Activated naive CD4-positive, alpha-beta T cell treated with anti-CD3 and anti-CD28 coated beads, Interleukin-2, amount 50 U/mL, for 24 hours (primary cell): ENCODE data around the gene TMEM132D.
"Not testable (repeated sequence)": the region's sequence is repeated elsewhere in the genome, so short reads cannot be mapped to it uniquely, and the experiment has no call there.

Experiments
- H3K27ac Mint-ChIP-seq: one replicate; pipeline ENCODE4 v1.8.0; 2021; ENCODE audit warnings: mild to moderate bottlenecking, mixed read lengths
- H3K27me3 Mint-ChIP-seq: one replicate; pipeline ENCODE4 v1.8.0; 2021; ENCODE audit warnings: mixed read lengths
- H3K36me3 Mint-ChIP-seq: one replicate; pipeline ENCODE4 v1.8.0; 2021; ENCODE audit warnings: mixed read lengths
- H3K4me1 Mint-ChIP-seq: one replicate; pipeline ENCODE4 v1.8.0; 2021; ENCODE audit warnings: mixed read lengths
- H3K4me3 Mint-ChIP-seq: one replicate; pipeline ENCODE4 v1.8.0; 2021; ENCODE audit warnings: mild to moderate bottlenecking, mixed read lengths
- H3K9me3 Mint-ChIP-seq: one replicate; pipeline ENCODE4 v1.8.0; 2021; ENCODE audit warnings: mixed read lengths

Gene TMEM132D

DNA sequence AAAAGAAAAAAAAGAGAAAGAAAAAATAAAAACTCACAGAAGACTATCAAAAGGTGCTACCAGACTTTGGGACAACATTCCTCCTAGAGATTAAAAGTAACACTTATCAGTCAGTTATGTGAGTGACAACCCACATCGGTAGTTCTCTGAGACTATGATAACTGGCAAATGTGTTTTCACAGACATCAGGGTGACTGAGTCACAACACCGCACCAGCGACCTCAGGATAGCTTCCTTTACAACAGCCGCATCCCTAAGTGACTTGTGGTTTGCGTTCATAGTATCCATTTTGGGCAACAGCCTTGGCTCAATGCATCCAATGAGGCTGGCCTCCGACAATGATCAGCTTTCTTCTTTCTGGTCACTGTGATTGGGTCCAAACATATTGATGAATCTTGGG, 359.1 kb downstream of the TMEM132D start:
- Mint-ChIP-seq H3K4me3 (no peak overlapping the region), H3K9me3 (peaks cover 5% of the 10 kb centered on the region), H3K4me1 (no peaks in the 10 kb centered on the region), H3K27me3 (no peaks in the 10 kb centered on the region), H3K27ac (no peak overlapping the region), H3K36me3 (no peaks in the 10 kb centered on the region)

DNA sequence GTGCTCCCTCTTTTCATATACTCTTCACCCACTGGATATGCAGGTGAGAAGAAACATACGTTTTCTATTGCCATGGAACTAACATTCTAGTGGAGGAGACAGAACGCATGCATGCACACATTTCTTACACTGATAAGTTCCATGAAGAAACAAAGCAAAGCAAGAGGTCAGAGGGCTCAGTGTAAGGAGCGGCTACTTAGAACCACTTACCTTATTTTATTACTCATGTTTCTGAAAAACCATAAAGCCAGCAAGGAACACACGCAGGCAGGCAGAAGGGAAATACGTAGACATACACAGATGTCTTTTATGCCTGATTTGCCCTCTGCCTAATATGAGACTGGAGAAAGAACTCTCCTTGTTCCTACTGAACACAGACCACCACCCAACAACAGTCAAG, 362.9 kb downstream of the TMEM132D start:
- Mint-ChIP-seq H3K4me1 (no peaks in the 10 kb centered on the region), H3K4me3 (no peak overlapping the region), H3K27ac (no peak overlapping the region), H3K9me3 (peaks cover 21% of the 10 kb centered on the region), H3K36me3 (no peaks in the 10 kb centered on the region), H3K27me3 (no peaks in the 10 kb centered on the region)

DNA sequence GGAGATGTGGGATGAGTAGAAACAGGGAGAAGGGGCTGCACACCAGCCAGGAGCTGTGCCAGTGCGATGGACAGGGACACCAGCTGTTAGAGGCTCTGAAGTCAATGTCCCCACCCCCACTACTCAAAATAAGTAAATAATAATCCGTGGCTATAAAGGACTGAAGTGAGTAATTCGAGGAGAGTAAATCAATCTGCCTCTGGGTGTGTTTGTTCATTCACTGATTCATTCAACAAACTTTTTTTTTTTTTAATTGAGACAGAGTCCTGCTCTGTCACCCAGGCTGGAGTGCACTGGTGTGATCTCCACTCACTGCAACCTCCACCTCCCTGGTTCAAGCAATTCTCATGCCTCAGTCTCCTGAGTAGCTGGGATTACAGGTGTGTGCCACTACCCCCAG, 363.6 kb downstream of the TMEM132D start:
- H3K9me3 Mint-ChIP-seq = peaks cover 21% of the 10 kb centered on the region
- no peak overlapping the region for H3K27ac Mint-ChIP-seq
- no peaks in the 10 kb centered on the region for H3K4me1 Mint-ChIP-seq
- H3K36me3 Mint-ChIP-seq = no peaks in the 10 kb centered on the region
- no peaks in the 10 kb centered on the region for H3K27me3 Mint-ChIP-seq
- no peak overlapping the region for H3K4me3 Mint-ChIP-seq

DNA sequence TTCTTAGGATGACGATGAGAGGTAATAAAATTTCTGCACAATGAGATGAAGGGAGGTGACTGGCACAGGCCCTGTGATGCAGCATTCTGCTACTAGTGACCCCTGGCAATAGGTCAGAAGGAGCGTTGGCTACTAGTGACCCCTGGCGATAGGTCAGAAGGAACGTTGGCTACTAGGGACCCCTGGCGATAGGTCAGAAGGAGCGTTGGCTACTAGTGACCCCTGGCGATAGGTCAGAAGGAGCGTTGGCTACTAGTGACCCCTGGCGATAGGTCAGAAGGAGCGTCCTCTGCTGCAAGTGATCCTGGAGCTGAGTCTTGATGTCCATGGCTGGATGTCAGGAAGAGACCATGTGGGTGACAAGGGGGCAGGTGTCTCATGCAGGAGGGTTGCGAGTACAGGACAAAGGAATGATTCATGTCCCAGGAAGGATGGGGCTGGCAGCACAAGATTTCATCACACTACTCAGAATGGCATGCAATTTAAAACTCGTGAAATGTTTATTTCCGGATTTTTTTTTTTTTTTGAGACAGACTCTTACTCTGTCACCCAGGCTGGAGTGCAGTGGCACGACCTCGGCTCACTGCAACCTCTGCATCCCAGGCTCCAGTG, 365.0 kb downstream of the TMEM132D start:
- not testable (repeated sequence) for H3K27ac Mint-ChIP-seq, H3K36me3 Mint-ChIP-seq, H3K4me3 Mint-ChIP-seq, H3K4me1 Mint-ChIP-seq, H3K27me3 Mint-ChIP-seq
- peaks cover 21% of the 10 kb centered on the region for H3K9me3 Mint-ChIP-seq

DNA sequence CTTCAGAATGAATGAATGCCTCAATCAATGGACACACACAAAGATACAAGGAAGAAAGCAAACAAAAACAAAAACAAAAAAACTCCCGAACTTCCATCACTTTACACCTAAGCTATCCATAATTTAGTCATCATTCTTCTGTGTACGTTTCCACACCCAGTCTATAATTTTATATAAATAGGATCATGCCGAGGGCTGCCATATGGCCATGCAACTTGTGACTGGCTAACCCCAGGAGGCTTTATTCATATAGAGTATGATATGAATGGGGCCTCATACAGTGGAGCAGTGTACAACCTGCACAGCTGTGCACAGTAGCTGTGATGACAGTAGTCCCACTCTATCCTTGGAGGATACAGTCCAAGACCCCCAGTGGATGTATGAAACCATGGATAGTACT, 365.7 kb downstream of the TMEM132D start:
- Mint-ChIP-seq H3K36me3 (no peaks in the 10 kb centered on the region), H3K9me3 (peaks cover 21% of the 10 kb centered on the region), H3K27ac (no peak overlapping the region)

DNA sequence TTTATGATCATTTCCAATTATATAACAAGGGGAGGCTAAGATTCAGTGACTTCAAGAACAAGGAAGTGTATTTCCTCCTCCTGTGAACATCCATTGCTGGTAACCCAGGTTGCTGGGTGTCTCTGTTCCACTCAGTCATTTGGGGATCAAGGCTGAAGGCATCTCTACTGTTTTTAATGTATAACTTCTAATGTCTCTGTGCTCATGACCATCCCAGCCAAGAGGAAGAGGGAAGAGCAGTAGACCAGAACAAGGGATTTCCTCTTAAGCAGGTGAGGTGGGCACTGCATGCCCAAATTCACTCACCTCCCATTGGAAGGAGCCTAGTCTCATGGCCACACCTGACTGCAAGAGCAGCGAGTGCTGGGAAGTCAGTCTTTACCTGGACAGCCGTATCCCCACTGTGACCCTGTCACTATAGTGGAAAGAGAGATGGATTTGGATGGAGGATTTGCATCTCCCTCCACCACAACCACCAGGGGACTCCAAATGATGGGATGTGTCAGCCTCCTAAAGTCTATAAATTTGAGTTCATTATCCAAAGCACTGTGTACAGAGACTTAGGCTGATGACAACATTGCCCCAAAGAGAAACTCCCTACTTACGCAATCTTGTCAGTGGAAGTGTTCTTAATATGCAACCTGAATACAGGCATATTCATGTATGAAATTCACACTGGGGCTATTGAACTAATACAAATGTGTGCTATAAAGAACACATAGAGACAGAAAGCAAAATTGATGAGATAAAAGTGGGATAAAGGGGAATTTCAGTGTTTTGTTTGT, 368.7 kb downstream of the TMEM132D start:
- Mint-ChIP-seq H3K4me1 (no peaks in the 10 kb centered on the region), H3K27ac (no peak overlapping the region), H3K27me3 (no peaks in the 10 kb centered on the region), H3K4me3 (no peak overlapping the region), H3K36me3 (no peaks in the 10 kb centered on the region), H3K9me3 (peaks cover 16% of the 10 kb centered on the region)

More for the DNA sequence above, 365.7 kb downstream of the TMEM132D start:
- H3K4me1 Mint-ChIP-seq = no peaks in the 10 kb centered on the region
- no peaks in the 10 kb centered on the region for H3K27me3 Mint-ChIP-seq
- no peak overlapping the region for H3K4me3 Mint-ChIP-seq

DNA sequence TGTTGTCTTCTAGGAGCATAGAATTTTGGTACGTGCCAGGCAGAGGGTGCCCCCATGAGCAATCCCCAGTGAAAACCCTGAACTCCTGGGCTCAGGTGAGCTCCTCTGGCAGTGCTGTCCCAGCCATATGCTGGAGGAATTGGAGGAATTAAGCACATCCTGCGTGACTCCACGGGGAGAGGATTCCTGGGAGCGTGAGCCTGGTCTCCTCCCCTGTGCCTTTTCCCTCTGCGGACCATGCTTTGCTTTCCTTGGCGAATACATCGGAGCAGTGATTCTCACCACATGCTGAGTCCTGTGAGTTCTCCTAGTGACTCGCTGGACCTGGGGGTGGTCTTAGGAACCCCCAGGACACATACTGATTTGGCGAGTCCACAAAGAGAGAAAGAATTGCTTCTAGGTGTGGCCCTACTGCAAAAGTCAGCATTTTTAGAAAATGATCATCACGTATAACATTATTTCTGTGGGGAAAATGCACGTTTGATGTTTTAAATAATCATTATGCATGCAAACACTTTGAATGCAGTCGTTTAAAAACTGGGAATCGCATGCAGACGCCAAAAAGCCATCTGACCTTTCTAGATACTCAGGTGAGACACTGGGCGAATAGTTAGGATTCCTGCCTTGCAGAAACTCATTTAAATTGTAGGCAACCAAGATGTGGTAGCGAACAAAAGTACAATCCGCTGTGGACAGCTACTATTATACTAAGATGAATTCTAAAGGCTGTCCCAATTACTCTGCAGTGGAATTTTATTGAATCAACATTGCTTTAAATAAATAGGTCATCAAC, 370.9 kb downstream of the TMEM132D start:
- H3K4me1 Mint-ChIP-seq = no peaks in the 10 kb centered on the region
- peaks cover 9% of the 10 kb centered on the region for H3K9me3 Mint-ChIP-seq
- no peak overlapping the region for H3K27ac Mint-ChIP-seq
- no peaks in the 10 kb centered on the region for H3K27me3 Mint-ChIP-seq
- H3K36me3 Mint-ChIP-seq = no peaks in the 10 kb centered on the region
- H3K4me3 Mint-ChIP-seq = no peak overlapping the region

DNA sequence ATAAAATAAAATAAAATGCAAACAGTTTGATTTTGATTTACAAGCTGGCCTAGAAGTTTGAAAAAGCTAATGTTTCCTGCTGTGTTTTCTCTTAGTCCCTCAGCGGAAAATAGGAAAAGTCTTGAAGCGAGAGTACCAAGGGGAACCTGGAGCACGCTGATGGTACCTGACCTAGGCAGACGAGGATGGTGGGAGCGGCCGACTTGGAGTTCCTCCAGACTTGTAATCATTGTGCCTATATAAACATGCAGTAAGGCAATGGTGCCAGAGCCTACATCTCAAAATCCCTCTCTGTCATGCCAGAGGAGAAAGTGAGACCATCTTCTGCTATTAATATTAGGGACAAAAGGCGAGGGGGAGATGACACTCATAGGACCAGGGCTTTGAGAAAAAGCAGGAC, 371.7 kb downstream of the TMEM132D start:
- Mint-ChIP-seq H3K36me3 (no peaks in the 10 kb centered on the region), H3K9me3 (peaks cover 4% of the 10 kb centered on the region), H3K27ac (no peak overlapping the region), H3K27me3 (no peaks in the 10 kb centered on the region), H3K4me1 (no peaks in the 10 kb centered on the region), H3K4me3 (no peak overlapping the region)

DNA sequence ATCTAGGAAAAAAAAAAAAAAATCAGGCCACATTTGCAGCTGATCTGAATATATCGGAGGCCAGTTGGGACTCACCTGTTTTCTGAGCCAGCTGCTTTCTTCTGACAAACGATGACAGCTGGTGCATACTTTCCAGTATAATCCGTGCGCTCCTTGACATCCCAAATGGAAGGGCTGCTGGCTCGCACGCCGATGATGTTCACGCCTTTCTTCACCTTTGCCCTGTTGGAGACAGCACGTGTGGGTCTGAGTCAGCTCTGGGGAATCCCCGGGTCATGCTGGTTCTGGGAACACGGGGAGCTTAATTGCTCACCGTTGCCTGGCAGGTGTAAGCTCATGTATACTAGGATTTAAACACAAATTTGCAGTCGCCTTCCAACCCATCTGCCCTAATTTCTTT, 372.8 kb downstream of the TMEM132D start:
- Mint-ChIP-seq H3K27ac (no peak overlapping the region), H3K36me3 (no peaks in the 10 kb centered on the region), H3K9me3 (peaks cover 4% of the 10 kb centered on the region), H3K27me3 (no peaks in the 10 kb centered on the region), H3K4me1 (no peaks in the 10 kb centered on the region), H3K4me3 (no peak overlapping the region)

DNA sequence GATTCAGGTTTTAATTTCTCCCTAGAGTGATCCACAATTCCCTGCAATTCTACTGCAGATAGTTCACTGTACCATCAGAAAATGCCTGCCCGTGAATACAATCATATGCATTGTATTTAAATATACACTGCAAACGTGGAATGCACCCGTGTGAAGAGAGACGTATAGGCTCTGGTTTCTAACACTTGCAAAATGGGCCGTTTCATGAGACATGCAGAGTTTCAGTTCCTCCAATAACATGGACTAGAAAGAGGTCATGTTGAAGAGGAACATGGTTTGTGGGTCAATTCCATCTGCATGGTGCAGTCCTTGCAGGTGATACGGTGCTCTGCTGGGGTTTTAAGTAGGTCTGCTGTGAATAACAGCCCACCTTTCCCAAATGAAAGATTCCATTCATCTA, 373.3 kb downstream of the TMEM132D start:
- Mint-ChIP-seq H3K27ac (no peak overlapping the region), H3K27me3 (no peaks in the 10 kb centered on the region), H3K4me1 (no peaks in the 10 kb centered on the region), H3K4me3 (no peak overlapping the region), H3K9me3 (peaks cover 4% of the 10 kb centered on the region), H3K36me3 (no peaks in the 10 kb centered on the region)

DNA sequence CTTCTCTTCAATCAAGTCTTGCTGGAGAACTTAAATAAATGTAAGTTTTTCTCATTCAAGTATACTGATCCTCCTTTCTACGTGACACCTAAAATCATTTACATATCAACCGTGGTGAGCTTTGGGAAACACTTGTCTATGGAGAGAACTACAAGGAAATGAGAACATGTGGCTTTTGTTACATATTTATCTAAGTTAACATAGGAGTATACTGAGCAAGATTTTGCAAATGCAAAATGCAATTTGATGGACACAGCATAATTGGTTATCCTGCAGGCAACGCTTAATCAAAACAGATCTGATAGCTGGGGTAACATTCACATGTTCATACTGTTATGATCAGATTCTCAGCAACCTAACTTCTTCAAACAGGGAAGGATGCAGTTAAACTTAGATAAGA, 376.3 kb downstream of the TMEM132D start:
- H3K36me3 Mint-ChIP-seq = no peaks in the 10 kb centered on the region
- peaks cover 4% of the 10 kb centered on the region for H3K9me3 Mint-ChIP-seq
- no peak overlapping the region for H3K27ac Mint-ChIP-seq
- no peak overlapping the region for H3K4me3 Mint-ChIP-seq
- no peaks in the 10 kb centered on the region for H3K4me1 Mint-ChIP-seq
- no peaks in the 10 kb centered on the region for H3K27me3 Mint-ChIP-seq

DNA sequence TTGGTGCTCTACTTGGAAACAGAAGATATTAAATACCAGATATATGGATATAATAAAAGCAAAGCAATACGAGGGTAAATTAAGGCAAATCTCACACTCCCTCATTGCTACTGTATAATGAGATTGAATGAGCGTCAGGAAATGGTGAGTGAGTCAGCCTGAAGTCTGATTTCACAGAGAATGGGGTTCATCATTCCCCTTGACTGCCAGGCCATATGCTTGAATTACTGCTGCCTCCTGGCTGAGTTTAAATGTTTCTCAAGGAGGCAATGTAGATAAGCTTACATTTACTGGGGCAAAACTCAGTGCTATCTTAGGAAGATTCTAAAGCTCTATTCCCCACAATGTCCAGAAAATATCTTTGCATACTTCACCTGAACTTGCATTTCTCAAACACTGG, 380.2 kb downstream of the TMEM132D start:
- Mint-ChIP-seq H3K4me1 (no peaks in the 10 kb centered on the region), H3K4me3 (no peak overlapping the region), H3K36me3 (no peaks in the 10 kb centered on the region), H3K27me3 (no peaks in the 10 kb centered on the region), H3K27ac (no peak overlapping the region), H3K9me3 (peaks cover 4% of the 10 kb centered on the region)

DNA sequence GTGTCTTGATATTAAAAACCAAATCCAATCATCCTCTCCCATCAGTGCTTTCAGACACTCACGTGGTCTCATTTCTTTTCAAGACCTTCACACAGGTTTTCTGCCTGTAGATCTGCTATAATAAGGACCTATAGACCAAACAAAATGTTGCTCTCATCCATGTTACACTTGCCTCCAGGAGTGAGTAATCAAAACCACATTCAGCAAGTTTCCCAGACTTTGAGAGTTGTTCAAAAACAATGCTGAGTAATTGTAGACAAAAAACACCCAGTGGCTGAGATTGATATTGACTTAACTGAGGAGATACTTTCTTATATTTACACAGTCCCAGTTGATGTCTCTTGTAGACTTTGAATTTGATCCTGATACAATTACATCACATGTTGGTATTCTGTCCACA, 383.1 kb downstream of the TMEM132D start:
- Mint-ChIP-seq H3K9me3 (peaks cover 6% of the 10 kb centered on the region), H3K27ac (no peak overlapping the region), H3K36me3 (no peaks in the 10 kb centered on the region), H3K4me3 (no peak overlapping the region), H3K27me3 (no peaks in the 10 kb centered on the region), H3K4me1 (no peaks in the 10 kb centered on the region)

DNA sequence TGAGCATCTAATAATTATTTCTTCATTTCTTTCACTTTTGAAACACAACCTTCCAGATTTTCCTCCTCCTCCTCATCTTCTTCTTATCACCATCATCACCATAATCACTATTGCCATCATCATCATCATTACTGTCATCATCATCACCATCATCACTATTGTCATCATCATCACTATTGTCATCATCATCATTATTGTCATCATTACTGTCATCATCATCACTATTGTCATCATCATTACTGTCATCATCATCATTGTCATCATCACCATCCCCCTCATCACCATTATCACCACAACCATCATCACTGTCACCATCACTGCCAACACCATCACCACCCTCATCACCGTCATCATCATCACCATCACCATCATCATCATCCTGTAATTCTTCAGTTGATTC, 400.0 kb downstream of the TMEM132D start:
- no peaks in the 10 kb centered on the region for H3K4me1 Mint-ChIP-seq
- no peaks in the 10 kb centered on the region for H3K9me3 Mint-ChIP-seq
- no peaks in the 10 kb centered on the region for H3K36me3 Mint-ChIP-seq
- no peak overlapping the region for H3K27ac Mint-ChIP-seq
- H3K4me3 Mint-ChIP-seq = no peak overlapping the region
- no peaks in the 10 kb centered on the region for H3K27me3 Mint-ChIP-seq

DNA sequence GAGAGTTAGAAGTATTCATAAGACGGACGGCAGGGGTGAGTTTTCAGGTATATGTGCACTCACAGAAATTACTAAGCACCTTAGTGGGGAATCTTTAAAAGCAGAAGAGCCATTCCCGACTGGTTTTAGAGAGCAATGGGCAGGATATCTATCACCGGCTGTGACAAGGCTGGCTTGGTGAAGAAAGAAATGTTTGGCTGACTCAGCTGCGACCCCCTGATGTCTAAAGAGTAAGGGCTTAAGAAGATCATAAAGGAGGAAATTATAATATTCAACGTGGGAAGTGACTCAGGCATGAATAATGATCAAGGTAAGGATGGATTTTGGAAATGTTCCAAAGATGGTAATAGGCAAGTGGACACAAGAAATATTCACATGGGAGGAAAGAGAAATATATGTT, 407.6 kb downstream of the TMEM132D start:
- no peak overlapping the region for H3K4me3 Mint-ChIP-seq
- peaks cover 2% of the 10 kb centered on the region for H3K27me3 Mint-ChIP-seq
- H3K36me3 Mint-ChIP-seq = no peaks in the 10 kb centered on the region
- H3K9me3 Mint-ChIP-seq = no peaks in the 10 kb centered on the region
- H3K27ac Mint-ChIP-seq = no peak overlapping the region
- H3K4me1 Mint-ChIP-seq = no peaks in the 10 kb centered on the region

DNA sequence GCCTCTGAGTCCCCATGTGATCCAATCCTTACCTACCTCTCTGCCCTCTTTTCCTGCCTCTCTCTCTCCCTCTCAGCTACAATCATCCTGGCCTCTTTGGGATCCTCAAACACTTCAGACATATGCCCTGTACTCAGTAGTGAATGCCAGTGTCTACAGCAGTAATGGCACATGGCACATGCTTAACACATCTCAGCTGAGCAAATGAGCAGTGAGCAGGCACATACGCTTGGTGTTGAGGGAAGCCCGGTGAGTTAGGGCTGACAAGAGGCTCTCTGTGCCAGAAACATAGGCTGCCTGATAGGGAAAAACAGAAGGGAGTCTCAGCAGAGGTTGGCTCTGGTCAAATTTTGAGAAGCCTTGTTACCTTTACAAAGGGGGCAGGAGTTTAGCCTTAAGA, 409.1 kb downstream of the TMEM132D start:
- Mint-ChIP-seq H3K27me3 (peaks cover 3% of the 10 kb centered on the region), H3K27ac (no peak overlapping the region), H3K4me1 (no peaks in the 10 kb centered on the region), H3K9me3 (no peaks in the 10 kb centered on the region), H3K4me3 (no peak overlapping the region), H3K36me3 (no peaks in the 10 kb centered on the region)
